Keratinocyte (primary cell): ENCODE results near the gene FAM234A. TPM values are rescaled to one million over a fixed set of nuclear protein-coding genes. Genes with fewer than 3 reads are reported as not detected.

Experiments used
- DNase-seq: peaks from one replicate; pipeline ENCODE4 v3.0.0-alpha.2; 2011; ENCODE audit warnings: low read depth, missing footprints, low spot score
- FAIRE-seq: peaks from 2 replicates; lab custom pipeline; 2011; peaks lifted over from hg19 to GRCh38; lab: Jason Lieb, UNC
- H2AFZ ChIP-seq: 2 replicates; pipeline ENCODE4 v1.6.0; 2012; ENCODE audit warnings: low read length, control low read depth, inconsistent platforms; ENCODE audit not compliant: control insufficient read depth
- H3K27ac ChIP-seq: 2 replicates; pipeline ENCODE4 v1.5.1; 2011; ENCODE audit warnings: low read length; ENCODE audit not compliant: control insufficient read depth, insufficient read depth
- H3K27me3 ChIP-seq: 3 replicates; pipeline ENCODE4 v1.6.0; 2011; ENCODE audit warnings: low read length; ENCODE audit not compliant: control insufficient read depth, insufficient read depth; ENCODE audit errors: extremely low read depth
- H3K36me3 ChIP-seq, 2 experiments: 2 replicates in 1 of 2; 3 replicates in 1 of 2; pipeline ENCODE4 v1.5.1; 2011; ENCODE audit warnings: low read length in 2 of 2, mild to moderate bottlenecking in 1 of 2; ENCODE audit not compliant: control insufficient read depth in 2 of 2, insufficient read depth in 2 of 2; ENCODE audit errors: extremely low read depth in 1 of 2
- H3K4me1 ChIP-seq: 3 replicates; pipeline ENCODE4 v1.5.1; 2011; ENCODE audit warnings: low read length; ENCODE audit not compliant: control insufficient read depth, insufficient read depth; ENCODE audit errors: extremely low read depth
- H3K4me2 ChIP-seq: 3 replicates; pipeline ENCODE4 v1.6.0; 2011; ENCODE audit warnings: low read depth, low read length; ENCODE audit not compliant: control insufficient read depth, insufficient read depth; ENCODE audit errors: extremely low read depth
- H3K4me3 ChIP-seq, 3 experiments: fragments of 200-600 bp in 1 of 3; sonication (generic) in 1 of 3; 2 replicates in 2 of 3; 3 replicates in 1 of 3; pipeline ENCODE4 v1.5.1; 2011 to 2016; ENCODE audit warnings: low read length in 3 of 3, mild to moderate bottlenecking in 3 of 3, control low read depth in 2 of 3, inconsistent platforms in 1 of 3, low read depth in 1 of 3, mixed read lengths in 1 of 3, mixed run types in 1 of 3, moderate library complexity in 1 of 3; ENCODE audit not compliant: control insufficient read depth in 2 of 3, insufficient read depth in 2 of 3; ENCODE audit errors: extremely low read depth in 1 of 3
- H3K79me2 ChIP-seq: 2 replicates; pipeline ENCODE4 v1.6.0; 2012; ENCODE audit warnings: low read length; ENCODE audit not compliant: control insufficient read depth, insufficient read depth
- H3K9ac ChIP-seq: 3 replicates; pipeline ENCODE4 v1.6.0; 2011; ENCODE audit warnings: low read length; ENCODE audit not compliant: control insufficient read depth, insufficient read depth; ENCODE audit errors: extremely low read depth
- H3K9me1 ChIP-seq: 3 replicates; pipeline ENCODE4 v1.6.0; 2011; ENCODE audit warnings: low read length; ENCODE audit not compliant: control insufficient read depth, insufficient read depth; ENCODE audit errors: extremely low read depth
- H3K9me3 ChIP-seq: 2 replicates; pipeline ENCODE4 v1.5.1; 2012; ENCODE audit warnings: low read depth, low read length; ENCODE audit not compliant: control insufficient read depth
- H4K20me1 ChIP-seq: 3 replicates; pipeline ENCODE4 v1.6.0; 2011; ENCODE audit warnings: low read length; ENCODE audit not compliant: control insufficient read depth, insufficient read depth; ENCODE audit errors: extremely low read depth
- CTCF ChIP-seq, 3 experiments: IDR thresholded peaks in 1 of 3; conservative IDR thresholded peaks in 1 of 3; optimal IDR thresholded peaks in 1 of 3; 2 replicates in 2 of 3; 3 replicates in 1 of 3; pipeline versions ENCODE3 to v1.5.1; 2011; ENCODE audit warnings: low read length in 3 of 3, mild to moderate bottlenecking in 3 of 3, moderate library complexity in 2 of 3, control low read depth in 1 of 3, inconsistent platforms in 1 of 3; ENCODE audit not compliant: insufficient read depth in 2 of 3; ENCODE audit errors: extremely low read depth in 1 of 3
- EZH2 ChIP-seq: IDR thresholded peaks from one replicate; pipeline ENCODE4 v1.6.1; 2012; ENCODE audit warnings: inconsistent platforms, mild to moderate bottlenecking, low read length, moderate library complexity
- dilution Hi-C: fragments of 300-500 bp; cut with MboI; formaldehyde crosslinking; loops from one replicate; pipeline ENCODE4 v1.7.0; 2020; ENCODE audit warnings: low sequenced_read_pairs; ENCODE audit not compliant: extremely low pct_ligation_motif_present
- polyA plus RNA-seq, 5 experiments: library from polyadenylated mRNA; depleted of rRNA in 3 of 5; stranded (reverse) in 3 of 5; stranded (forward) in 1 of 5; unstranded in 1 of 5; fragments of >200 nt; gene quantifications; 1 replicate in 1 of 5; 2 replicates in 3 of 5; 3 replicates in 1 of 5; pipeline versions ENCODE4 v1.2.1 to v1.2.3, GENCODE V29; 2011 to 2012; ENCODE audit warnings: missing spikeins in 2 of 5, low read depth in 1 of 5, low replicate concordance in 1 of 5

FAM234A gene
- polyA plus RNA-seq, 1 donor (not counting 4 experiments of a cell fraction or from before 2014, with no cell fraction given), result 18.3 TPM

- dilution Hi-C loops, result no loop called here
- Histone ChIP-seq H3K27ac (no peak overlapping the region), H3K27me3 (no peaks in the 10 kb centered on the region), H3K9ac (no peak overlapping the region), H3K79me2 (no peaks in the 10 kb centered on the region), H3K9me3 (no peaks in the 10 kb centered on the region), H3K36me3 (peaks cover 0 to 15% of the 10 kb centered on the region in 2 experiments), H3K4me1 (peaks cover 8% of the 10 kb centered on the region), H4K20me1 (no peaks in the 10 kb centered on the region), H3K4me2 (no peak overlapping the region), H2AFZ (no peak overlapping the region), H3K9me1 (no peaks in the 10 kb centered on the region), H3K4me3 (no peak overlapping the region)
- DNase-seq, result no peak
- TF ChIP-seq CTCF (optimal IDR thresholded peaks at IDR 0.05 in 1 of 3, IDR thresholded peaks at IDR 0.05 in 1 of 3, conservative IDR thresholded peaks at IDR 0.05 in 1 of 3; ENCODE audit: extremely low read depth in 1 of 3, insufficient read depth in 2 of 3, low read length in 3 of 3), result no peak
- TF ChIP-seq EZH2, result no peak
- FAIRE-seq, result no peak
Observed at GRCh38 chr16:261031-261691, 26.5 kb downstream of the FAM234A start.

DNA sequence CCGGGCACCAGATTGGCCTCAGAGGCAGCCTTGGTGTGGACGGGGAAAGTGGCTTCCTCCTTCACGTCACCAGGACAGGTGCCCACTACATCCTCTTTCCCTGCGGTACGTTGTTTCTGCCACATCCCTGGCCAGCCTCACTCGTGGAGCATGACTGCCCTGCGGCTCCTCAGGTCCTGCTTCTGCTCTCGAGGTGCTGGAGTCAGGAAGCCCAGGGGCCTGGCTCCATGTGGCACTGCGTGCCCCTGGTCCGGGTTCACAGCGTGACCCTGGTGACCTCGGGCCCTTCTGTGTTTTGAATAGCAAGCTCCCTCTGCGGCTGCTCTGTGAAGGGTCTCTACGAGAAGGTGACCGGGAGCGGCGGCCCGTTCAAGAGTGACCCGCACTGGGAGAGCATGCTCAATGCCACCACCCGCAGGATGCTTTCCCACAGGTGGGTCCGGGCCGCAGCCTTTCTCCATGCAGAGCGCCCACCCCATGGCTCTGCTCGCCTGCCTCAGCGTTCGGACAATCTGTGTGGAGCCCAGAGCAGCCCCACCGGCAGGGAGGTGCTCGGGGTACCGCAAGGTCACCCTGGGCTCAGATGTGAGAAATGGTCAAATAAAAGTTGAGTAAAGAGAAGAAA, 27.6 kb downstream of the FAM234A start:
- Histone ChIP-seq H3K4me1 (peaks cover 8% of the 10 kb centered on the region), H3K79me2 (no peaks in the 10 kb centered on the region)
- no peak for FAIRE-seq

More for the DNA sequence above, 27.6 kb downstream of the FAM234A start:
- H3K27ac ChIP-seq, result no peak overlapping the region
- no peak overlapping the region for H3K4me2 ChIP-seq
- H3K9ac ChIP-seq, result no peak overlapping the region
- H3K9me3 ChIP-seq, result no peaks in the 10 kb centered on the region
- DNase-seq, result no peak
- no peaks in the 10 kb centered on the region for H4K20me1 ChIP-seq
- H3K4me3 ChIP-seq, result no peak overlapping the region
- dilution Hi-C loops, result no loop called here
- peaks cover 0 to 15% of the 10 kb centered on the region in 2 experiments for H3K36me3 ChIP-seq
- H3K27me3 ChIP-seq, result no peaks in the 10 kb centered on the region
- no peak for TF ChIP-seq CTCF (optimal IDR thresholded peaks at IDR 0.05 in 1 of 3, IDR thresholded peaks at IDR 0.05 in 1 of 3, conservative IDR thresholded peaks at IDR 0.05 in 1 of 3; ENCODE audit: extremely low read depth in 1 of 3, insufficient read depth in 2 of 3, low read length in 3 of 3)
- TF ChIP-seq EZH2, result no peak
- no peaks in the 10 kb centered on the region for H3K9me1 ChIP-seq
- no peak overlapping the region for H2AFZ ChIP-seq
